AG09309 (cell line): ENCODE data around the gene PLK5.

Source experiments
- DNase-seq: peaks from one replicate; pipeline ENCODE4 v3.0.0-alpha.2; 2010; ENCODE audit warnings: low read depth
- H3K4me3 ChIP-seq: 2 replicates; pipeline ENCODE4 v1.5.1; 2011; ENCODE audit warnings: mild to moderate bottlenecking, low read depth, low read length, moderate library complexity; ENCODE audit not compliant: control insufficient read depth
- TF ChIP-seq, protein P1 (sequence below): IDR thresholded peaks from 2 replicates; pipeline ENCODE4 v1.5.1; 2011; ENCODE audit warnings: mild to moderate bottlenecking, low read depth, low read length, inconsistent platforms; ENCODE audit not compliant: insufficient read depth, control insufficient read depth; ENCODE audit errors: missing control alignments

The PLK5 gene

GRCh38 chr19:1567116-1567847 is 43.4 kb downstream of the PLK5 start:
- H3K4me3 ChIP-seq: peak overlapping the region; percentile 71
- TF ChIP-seq, protein P1, sequence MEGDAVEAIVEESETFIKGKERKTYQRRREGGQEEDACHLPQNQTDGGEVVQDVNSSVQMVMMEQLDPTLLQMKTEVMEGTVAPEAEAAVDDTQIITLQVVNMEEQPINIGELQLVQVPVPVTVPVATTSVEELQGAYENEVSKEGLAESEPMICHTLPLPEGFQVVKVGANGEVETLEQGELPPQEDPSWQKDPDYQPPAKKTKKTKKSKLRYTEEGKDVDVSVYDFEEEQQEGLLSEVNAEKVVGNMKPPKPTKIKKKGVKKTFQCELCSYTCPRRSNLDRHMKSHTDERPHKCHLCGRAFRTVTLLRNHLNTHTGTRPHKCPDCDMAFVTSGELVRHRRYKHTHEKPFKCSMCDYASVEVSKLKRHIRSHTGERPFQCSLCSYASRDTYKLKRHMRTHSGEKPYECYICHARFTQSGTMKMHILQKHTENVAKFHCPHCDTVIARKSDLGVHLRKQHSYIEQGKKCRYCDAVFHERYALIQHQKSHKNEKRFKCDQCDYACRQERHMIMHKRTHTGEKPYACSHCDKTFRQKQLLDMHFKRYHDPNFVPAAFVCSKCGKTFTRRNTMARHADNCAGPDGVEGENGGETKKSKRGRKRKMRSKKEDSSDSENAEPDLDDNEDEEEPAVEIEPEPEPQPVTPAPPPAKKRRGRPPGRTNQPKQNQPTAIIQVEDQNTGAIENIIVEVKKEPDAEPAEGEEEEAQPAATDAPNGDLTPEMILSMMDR: no peak
- DNase-seq: no peak

- no peak for DNase-seq
- 0 out of 2 replicates have a peak overlapping the region, but pooled peaks have one; percentile 71 for H3K4me3 ChIP-seq
- TF ChIP-seq, protein P1: no peak
These were observed 44.0 kb downstream of the PLK5 start for GRCh38 chr19:1567848-1568227.

DNA sequence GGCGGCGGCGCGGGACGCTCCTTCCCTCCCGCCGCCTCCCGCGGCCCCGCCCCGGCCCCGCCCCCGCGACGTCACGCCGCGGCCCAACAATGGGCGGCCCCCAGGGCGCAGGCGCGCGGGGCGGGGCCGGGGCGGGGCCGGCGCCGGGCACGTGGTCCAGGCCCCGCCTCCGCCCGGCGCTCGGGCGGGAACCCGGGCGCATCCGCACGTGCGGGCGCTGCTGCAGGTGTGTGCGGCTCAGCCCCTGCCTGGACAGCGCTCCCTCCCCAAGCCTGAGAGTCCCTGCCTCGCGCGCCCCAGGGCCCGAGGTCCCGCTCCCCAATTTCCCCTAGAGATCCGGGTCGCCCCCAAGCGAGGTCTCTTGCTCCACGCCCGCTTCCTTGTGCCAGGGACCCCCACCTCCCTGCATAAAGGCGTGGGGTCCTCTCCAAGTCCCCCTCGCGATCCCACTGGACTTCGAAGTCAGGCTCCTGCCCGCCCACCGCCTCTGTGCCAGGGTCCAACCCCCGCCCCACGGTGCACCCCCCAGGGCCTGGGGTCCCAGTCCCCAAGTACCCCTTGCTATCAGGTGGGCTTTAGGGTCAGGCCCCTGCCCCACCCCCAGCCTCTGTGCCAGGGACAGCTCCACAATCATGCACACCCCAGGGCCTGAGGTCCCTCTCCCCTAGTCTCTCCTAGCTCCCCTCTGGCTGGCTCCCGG is 44.6 kb downstream of the PLK5 start, which contains the start of gene MEX3D:
Gene MEX3D, minus strand, starts transcription at position 6 of the 700 bp plus-strand sequence. CDS start 267 bp downstream, outside the sequence.
- DNase-seq: no peak
- H3K4me3 ChIP-seq: peak within 1 kb of the TSS; percentile 71
- TF ChIP-seq, protein P1: no peak

GRCh38 chr19:1569997-1570396 is 46.1 kb downstream of the PLK5 start:
- no peak for DNase-seq
- no peak overlapping the region for H3K4me3 ChIP-seq
- TF ChIP-seq, protein P1: no peak

GRCh38 chr19:1570836-1571235 is 47.0 kb downstream of the PLK5 start:
- no peak for DNase-seq
- TF ChIP-seq, protein P1: no peak
- no peak overlapping the region for H3K4me3 ChIP-seq

GRCh38 chr19:1571358-1571757 is 47.5 kb downstream of the PLK5 start:
- DNase-seq: no peak
- TF ChIP-seq, protein P1: no peak
- no peak overlapping the region for H3K4me3 ChIP-seq
